ENCODE measurements around the gene DNAI4.

- no peak for TF ChIP-seq CTCF (conservative IDR thresholded peaks at IDR 0.05; ENCODE audit: low read length)
- no peak for TF ChIP-seq EZH2phosphoT487 (IDR thresholded peaks at IDR 0.05; ENCODE audit: borderline replicate concordance, low read depth, low read length)
Observed at GRCh38 chr1:66919063-66919462, 5.6 kb downstream of the DNAI4 start.
